ENCODE data around the gene HIGD2A.
"Not testable (repeated sequence)": the region's sequence is repeated elsewhere in the genome, so short reads cannot be mapped to it uniquely, and the experiment has no call there.

Gene HIGD2A

GRCh38 chr5:176394881-176395675 lies 6.5 kb downstream of the HIGD2A start:
- no peak for DNase-seq (ENCODE audit: low spot score)

- DNase-seq (ENCODE audit: low spot score) = no peak
These were observed 7.8 kb downstream of the HIGD2A start for GRCh38 chr5:176396330-176396729.

- no peak for DNase-seq (ENCODE audit: low spot score)
These were observed 9.3 kb downstream of the HIGD2A start for GRCh38 chr5:176397736-176398420.

- DNase-seq (ENCODE audit: low spot score) = no peak
These were observed 12.0 kb downstream of the HIGD2A start for GRCh38 chr5:176400382-176401156.

- DNase-seq (ENCODE audit: low spot score) = no peak
These were observed 13.0 kb downstream of the HIGD2A start for GRCh38 chr5:176401281-176402205.

- no peak for DNase-seq (ENCODE audit: low spot score)
These were observed 17.3 kb downstream of the HIGD2A start for GRCh38 chr5:176405656-176406435.

- DNase-seq (ENCODE audit: low spot score) = no peak
These were observed 18.0 kb downstream of the HIGD2A start for GRCh38 chr5:176406436-176407052.

GRCh38 chr5:176407456-176408251 lies 19.1 kb downstream of the HIGD2A start:
- no peak for DNase-seq (ENCODE audit: low spot score)

GRCh38 chr5:176408252-176408573 lies 19.7 kb downstream of the HIGD2A start:
- DNase-seq (ENCODE audit: low spot score) = not testable (repeated sequence)

GRCh38 chr5:176408590-176408989 lies 20.0 kb downstream of the HIGD2A start:
- DNase-seq (ENCODE audit: low spot score) = no peak

- DNase-seq (ENCODE audit: low spot score) = no peak
These were observed 21.2 kb downstream of the HIGD2A start for GRCh38 chr5:176409765-176410164.

GRCh38 chr5:176410486-176411180 lies 22.1 kb downstream of the HIGD2A start:
- DNase-seq (ENCODE audit: low spot score) = no peak

- no peak for DNase-seq (ENCODE audit: low spot score)
These were observed 24.1 kb downstream of the HIGD2A start for GRCh38 chr5:176412517-176413254.

GRCh38 chr5:176413255-176413565 lies 24.7 kb downstream of the HIGD2A start:
- no peak for DNase-seq (ENCODE audit: low spot score)

- no peak for DNase-seq (ENCODE audit: low spot score)
These were observed 25.2 kb downstream of the HIGD2A start for GRCh38 chr5:176413709-176414191.

GRCh38 chr5:176414704-176415103 lies 26.2 kb downstream of the HIGD2A start:
- DNase-seq (ENCODE audit: low spot score) = no peak

- peak; percentile 7 for DNase-seq (ENCODE audit: low spot score)
These were observed 26.8 kb downstream of the HIGD2A start for GRCh38 chr5:176415240-176415951.

All from germinal center (tissue), 1 donor.